PC-3 (cell line): ENCODE results near the gene SLC6A17. TPM values are rescaled to one million over a fixed set of nuclear protein-coding genes. Genes with fewer than 3 reads are reported as not detected.
A peak's percentile ranks its signal among the peaks of the same experiment; 100 is the strongest.

Source experiments
- ATAC-seq: fragments of 200-7000 bp; cut with Tn5 transposase; 2 replicates; pipeline ENCODE4 v1.9.1; 2020; ENCODE audit warnings: mild to moderate bottlenecking, moderate library complexity
- BruUV-seq: library from RNA; stranded (reverse); fragments of 400-500 nt; replicated peaks from 2 replicates; lab custom pipeline; 2021; lab: Mats Ljungman, UMichigan
- CTCF ChIA-PET: fragments of 300-600 bp; sonication (Branson Sonifier 250); formaldehyde crosslinking; loops from one replicate; lab custom pipeline; 2022; ENCODE audit warnings: antibody characterized with exemption; lab: Charles Lee
- POLR2A ChIA-PET: fragments of 300-600 bp; sonication (Branson Sonifier 250); formaldehyde crosslinking; loops from one replicate; lab custom pipeline; 2022; ENCODE audit warnings: antibody characterized with exemption; ENCODE audit not compliant: unreplicated experiment; lab: Charles Lee
- DNase-seq: peaks from one replicate; pipeline ENCODE4 v3.0.0-alpha.2; 2015
- H2AFZ ChIP-seq: fragments of 300-600 bp; sonication (generic); 2 replicates; pipeline ENCODE4 v1.6.0; 2016; ENCODE audit warnings: antibody characterized with exemption, low read length
- H3F3A ChIP-seq: fragments of 300-600 bp; sonication (generic); one replicate; pipeline ENCODE4 v1.6.0; 2017; ENCODE audit warnings: antibody characterized with exemption, low read length, control low read depth, mild to moderate bottlenecking; ENCODE audit not compliant: unreplicated experiment
- H3K27ac ChIP-seq: fragments of 300-600 bp; sonication (generic); 2 replicates; pipeline ENCODE4 v1.5.1; 2016; ENCODE audit warnings: mild to moderate bottlenecking, low read length
- H3K27me3 ChIP-seq: fragments of 300-600 bp; sonication (generic); 2 replicates; pipeline ENCODE4 v1.6.1; 2016; ENCODE audit warnings: low read length, mixed read lengths
- H3K36me3 ChIP-seq: fragments of 300-600 bp; sonication (generic); 2 replicates; pipeline ENCODE4 v1.6.1; 2016; ENCODE audit warnings: low read depth, mixed run types, low read length, mixed read lengths
- H3K4me1 ChIP-seq: fragments of 300-600 bp; sonication (generic); 2 replicates; pipeline ENCODE4 v1.5.1; 2016; ENCODE audit warnings: low read length; ENCODE audit not compliant: insufficient read depth
- H3K4me2 ChIP-seq: fragments of 300-600 bp; sonication (generic); 2 replicates; pipeline ENCODE4 v1.6.0; 2016; ENCODE audit warnings: low read length
- H3K4me3 ChIP-seq: fragments of 300-600 bp; sonication (generic); 2 replicates; pipeline ENCODE4 v1.5.1; 2016; ENCODE audit warnings: mild to moderate bottlenecking, low read length, mixed read lengths
- H3K79me2 ChIP-seq: fragments of 300-600 bp; sonication (generic); 2 replicates; pipeline ENCODE4 v1.6.1; 2017; ENCODE audit warnings: low read length, mixed read lengths
- H3K9ac ChIP-seq: fragments of 300-600 bp; sonication (generic); 2 replicates; pipeline ENCODE4 v1.6.0; 2016; ENCODE audit warnings: mild to moderate bottlenecking, low read length
- H3K9me2 ChIP-seq: fragments of 300-600 bp; sonication (generic); replicated peaks from 2 replicates; pipeline ENCODE4 v1.6.1; 2016; ENCODE audit warnings: mixed run types, low read length, mixed read lengths
- H3K9me3 ChIP-seq: fragments of 300-600 bp; sonication (generic); 2 replicates; pipeline ENCODE4 v1.6.1; 2016; ENCODE audit warnings: low read length, mixed read lengths
- H4K20me1 ChIP-seq: fragments of 300-600 bp; sonication (generic); 2 replicates; pipeline ENCODE4 v1.6.1; 2016; ENCODE audit warnings: low read length, mixed read lengths
- EZH2 ChIP-seq: fragments of 300-600 bp; sonication (generic); IDR thresholded peaks from one replicate; pipeline ENCODE4 v1.6.1; 2017; ENCODE audit warnings: antibody characterized with exemption, mild to moderate bottlenecking, low read length; ENCODE audit not compliant: unreplicated experiment
- EZH2phosphoT487 ChIP-seq: fragments of 300-600 bp; sonication (generic); IDR thresholded peaks from 2 replicates; pipeline ENCODE4 v1.6.1; 2018; ENCODE audit warnings: mild to moderate bottlenecking, antibody characterized with exemption, low read length, borderline replicate concordance
- intact Hi-C: fragments of 100-400 bp; cut with micrococcal nuclease; formaldehyde crosslinking; loops from 2 replicates; pipeline ENCODE4 v1.9.0; 2023
- total RNA-seq: library from RNA; depleted of rRNA; stranded (reverse); fragments of >200 nt; gene quantifications from 2 replicates; pipeline ENCODE4 v1.2.3, GENCODE V29; 2014
- TF ChIP-seq, protein P1 (sequence below): fragments of 300-600 bp; sonication (generic); conservative IDR thresholded peaks from 2 replicates; pipeline ENCODE4 v1.5.1; 2017; ENCODE audit warnings: antibody characterized with exemption, low read depth, mild to moderate bottlenecking, low read length

The SLC6A17 gene
- total RNA-seq, 1 experiment from 2014 or later: not detected

GRCh38 chr1:110187139-110187890, 37.0 kb downstream of the SLC6A17 start:
- ChIA-PET POLR2A (no interaction called here), CTCF (no interaction called here)
- intact Hi-C loops: no loop called here
- Histone ChIP-seq H3K9me3 (no peaks in the 10 kb centered on the region), H3K4me2 (peak overlapping the region; percentile 40), H3K79me2 (no peaks in the 10 kb centered on the region), H3K9me2 (no peaks in the 10 kb centered on the region), H3F3A (no peaks in the 10 kb centered on the region), H4K20me1 (no peaks in the 10 kb centered on the region), H3K4me1 (peaks cover 21% of the 10 kb centered on the region), H2AFZ (no peak overlapping the region), H3K36me3 (no peaks in the 10 kb centered on the region), H3K4me3 (no peak overlapping the region), H3K9ac (no peak overlapping the region), H3K27me3 (peaks cover 20% of the 10 kb centered on the region), H3K27ac (peak overlapping the region; percentile 47)
- peak; percentile 46 for ATAC-seq
- TF ChIP-seq, protein P1, sequence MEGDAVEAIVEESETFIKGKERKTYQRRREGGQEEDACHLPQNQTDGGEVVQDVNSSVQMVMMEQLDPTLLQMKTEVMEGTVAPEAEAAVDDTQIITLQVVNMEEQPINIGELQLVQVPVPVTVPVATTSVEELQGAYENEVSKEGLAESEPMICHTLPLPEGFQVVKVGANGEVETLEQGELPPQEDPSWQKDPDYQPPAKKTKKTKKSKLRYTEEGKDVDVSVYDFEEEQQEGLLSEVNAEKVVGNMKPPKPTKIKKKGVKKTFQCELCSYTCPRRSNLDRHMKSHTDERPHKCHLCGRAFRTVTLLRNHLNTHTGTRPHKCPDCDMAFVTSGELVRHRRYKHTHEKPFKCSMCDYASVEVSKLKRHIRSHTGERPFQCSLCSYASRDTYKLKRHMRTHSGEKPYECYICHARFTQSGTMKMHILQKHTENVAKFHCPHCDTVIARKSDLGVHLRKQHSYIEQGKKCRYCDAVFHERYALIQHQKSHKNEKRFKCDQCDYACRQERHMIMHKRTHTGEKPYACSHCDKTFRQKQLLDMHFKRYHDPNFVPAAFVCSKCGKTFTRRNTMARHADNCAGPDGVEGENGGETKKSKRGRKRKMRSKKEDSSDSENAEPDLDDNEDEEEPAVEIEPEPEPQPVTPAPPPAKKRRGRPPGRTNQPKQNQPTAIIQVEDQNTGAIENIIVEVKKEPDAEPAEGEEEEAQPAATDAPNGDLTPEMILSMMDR: no peak
- TF ChIP-seq EZH2phosphoT487 (no peak), EZH2 (no peak)
- BruUV-seq: no TSS peak
- DNase-seq: peak; percentile 63

GRCh38 chr1:110188035-110188618, 37.8 kb downstream of the SLC6A17 start:
- Histone ChIP-seq H3K4me1 (peaks cover 21% of the 10 kb centered on the region), H3K27ac (peak overlapping the region; percentile 47), H3K4me3 (no peak overlapping the region), H3K4me2 (peak overlapping the region; percentile 40), H3K9me2 (no peaks in the 10 kb centered on the region), H3K79me2 (no peaks in the 10 kb centered on the region), H2AFZ (no peak overlapping the region), H3K9ac (no peak overlapping the region), H3F3A (no peaks in the 10 kb centered on the region), H3K27me3 (peaks cover 13% of the 10 kb centered on the region; the same call in 1 of the 2 replicates), H3K9me3 (no peaks in the 10 kb centered on the region), H3K36me3 (no peaks in the 10 kb centered on the region), H4K20me1 (no peaks in the 10 kb centered on the region)
- no peak for TF ChIP-seq EZH2phosphoT487
- TF ChIP-seq EZH2: no peak
- TF ChIP-seq, protein P1: no peak
- CTCF ChIA-PET: no interaction called here
- ATAC-seq: peak; percentile 96
- intact Hi-C loops: no loop called here
- DNase-seq: peak; percentile 79
- POLR2A ChIA-PET: interaction anchor here (0.6 kb wide), 1 partner anchor 24 kb away, joined by 6 read pairs; no protein-coding TSS in a partner anchor
- BruUV-seq: no TSS peak
